ENCODE measurements around the gene HMMR. TPM values are rescaled to one million over a fixed set of nuclear protein-coding genes. Genes with fewer than 3 reads are reported as not detected.
A peak's percentile ranks its signal among the peaks of the same experiment; 100 is the strongest.
"Not testable (repeated sequence)": the region's sequence is repeated elsewhere in the genome, so short reads cannot be mapped to it uniquely, and the experiment has no call there.

Gene HMMR
- total RNA-seq, 2 donors from 2014 or later = 0.52 to 1.7 TPM

DNA sequence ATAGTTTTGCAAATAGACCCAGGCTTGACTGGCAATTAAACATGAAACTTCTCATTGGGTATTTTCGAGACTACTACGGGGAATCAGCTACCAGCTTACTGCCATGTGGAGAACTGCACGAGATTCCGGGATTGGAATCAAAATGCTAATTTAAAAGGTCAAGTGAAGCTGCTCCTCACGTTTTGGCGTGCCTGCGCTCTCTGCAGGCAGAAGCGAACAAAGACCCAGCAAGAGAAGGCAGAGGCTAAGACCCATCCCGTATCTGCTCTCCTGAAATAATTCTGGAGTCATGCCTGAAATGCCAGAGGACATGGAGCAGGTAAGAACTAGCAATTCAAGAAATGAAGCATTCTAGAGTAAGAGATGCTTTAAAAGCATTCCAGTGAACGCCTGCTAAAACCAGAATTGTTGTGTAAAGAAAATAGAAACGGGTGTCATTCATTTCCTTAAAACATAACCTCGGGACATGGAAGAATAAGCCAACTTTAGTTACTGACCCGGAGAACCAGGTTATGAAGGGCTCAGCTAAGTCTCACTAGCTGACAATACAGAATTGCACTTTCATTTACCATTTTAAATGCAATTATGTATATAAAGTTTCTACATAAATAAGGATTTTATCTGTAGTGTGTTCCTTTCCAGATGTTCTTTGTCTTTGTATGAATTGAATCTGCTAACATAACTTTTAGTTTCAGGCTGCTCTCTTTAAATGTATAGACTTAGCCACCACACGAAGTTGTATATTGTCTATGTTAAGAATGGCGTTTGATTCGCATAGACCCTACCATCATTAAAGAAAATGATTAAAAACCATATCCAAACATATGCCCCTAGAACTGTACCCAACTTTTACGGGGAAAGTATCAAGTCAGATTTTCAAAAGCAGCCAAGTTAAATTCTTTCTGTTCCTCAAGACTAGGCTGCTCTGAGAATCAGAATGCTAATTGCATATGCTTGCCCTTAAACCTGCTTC lies 43.0 kb downstream of the HMMR start:
- intact Hi-C loops (cut with DNase I) = loop anchor here in 1 of 2 donors (5.0 kb wide), 1 partner anchor 41 kb away; the partner anchor contains the start of genes HMMR and NUDCD2
- DNase-seq (peak; percentile 67), ATAC-seq (peak; percentile 26 to 29)

DNA sequence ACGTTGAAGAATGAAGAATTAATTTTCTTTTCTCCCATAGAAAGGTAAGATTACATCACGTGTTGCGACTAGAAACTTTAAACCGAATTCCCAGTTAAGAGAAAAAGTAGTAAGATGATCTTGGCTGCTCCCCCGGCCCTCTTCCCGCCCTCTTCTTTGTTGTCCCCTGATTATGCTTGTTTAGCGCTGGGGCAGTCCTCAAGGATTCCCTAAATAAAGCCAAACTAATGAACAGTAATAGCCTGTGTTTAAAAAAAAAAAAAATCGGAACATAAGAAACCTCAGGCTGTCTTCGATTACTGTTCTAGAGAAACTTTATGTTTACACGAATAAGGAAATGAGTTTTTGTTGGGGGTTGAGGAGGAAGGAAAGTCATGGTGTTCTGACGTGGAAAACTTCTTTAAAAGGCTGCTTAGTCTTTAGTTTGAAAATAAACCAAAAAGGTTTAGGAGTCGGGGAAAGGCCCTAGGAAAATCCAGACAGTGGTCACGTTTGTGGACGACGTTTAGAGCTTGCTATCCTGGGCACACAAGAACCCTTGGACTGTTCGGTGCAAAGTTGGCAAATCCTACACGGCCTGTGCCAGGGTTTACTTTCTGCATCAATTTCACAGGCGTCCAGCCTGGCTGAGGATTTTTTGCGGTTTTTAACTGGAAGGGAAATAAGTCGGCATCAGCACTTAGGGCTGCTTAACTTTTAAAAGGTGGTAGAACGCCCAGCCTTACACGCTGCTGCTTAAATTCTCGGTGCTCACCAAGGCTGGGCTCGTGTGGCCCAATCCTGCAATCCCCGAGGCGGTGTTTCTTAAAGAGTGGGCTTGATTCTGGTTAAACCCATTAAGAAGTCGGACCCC lies 43.9 kb downstream of the HMMR start:
- DNase-seq = peak; percentile 35
- ATAC-seq = peak; percentile 20 to 37
- intact Hi-C loops (cut with DNase I) = loop anchor here in 1 of 2 donors (5.0 kb wide), 1 partner anchor 42 kb away; the partner anchor contains the start of genes HMMR and NUDCD2

DNA sequence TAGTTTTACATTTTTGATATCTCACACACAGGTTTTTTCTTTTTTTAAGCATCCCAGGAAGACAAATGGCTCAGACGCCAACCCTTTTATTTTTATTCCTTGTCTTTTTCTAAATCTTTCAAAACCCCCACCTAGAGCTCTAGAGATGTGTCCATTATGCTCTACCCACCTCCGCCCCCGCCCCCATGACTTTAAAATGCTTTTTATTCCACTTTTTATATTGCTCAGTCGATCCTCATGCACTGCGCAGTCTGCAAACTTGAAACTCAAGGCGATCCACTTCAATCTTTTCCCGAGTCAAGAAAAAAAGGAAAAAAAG lies 44.6 kb downstream of the HMMR start:
- DNase-seq = no peak
- intact Hi-C loops (cut with DNase I) = no loop called here
- peak in 1 of 2 donors; percentile 2 for ATAC-seq

GRCh38 chr5:163505368-163506094 lies 45.1 kb downstream of the HMMR start, which contains the start of gene MAT2B:
Gene MAT2B (plus strand): TSS chr5:163505619. CDS start chr5:163505687, 68 bp downstream.
- ATAC-seq = peak; percentile 97 to 98
- peak; percentile 97 for DNase-seq
- intact Hi-C loops (cut with DNase I) = no loop called here

- ATAC-seq (no peak), DNase-seq (no peak)
- intact Hi-C loops (cut with DNase I) = no loop called here
These were observed 45.6 kb downstream of the HMMR start for GRCh38 chr5:163506095-163506457.

DNA sequence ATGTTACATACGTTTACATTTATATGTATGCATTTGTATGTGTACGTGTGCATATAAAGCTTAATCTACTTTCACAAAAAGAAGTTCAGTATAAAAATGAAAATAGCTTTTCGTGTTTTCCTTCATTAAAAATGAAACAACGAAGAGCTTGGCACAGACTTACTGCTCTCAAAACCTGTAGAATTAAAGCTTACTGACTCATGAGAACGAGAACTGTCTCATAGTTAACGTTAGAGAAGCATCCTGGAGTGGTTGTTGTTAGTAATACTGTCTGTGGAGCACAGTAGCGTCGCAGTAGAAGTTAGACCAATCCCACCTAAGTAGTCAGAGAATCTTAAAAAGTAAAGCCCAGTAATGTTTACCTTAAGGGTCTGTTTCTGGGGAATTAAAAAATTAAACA lies 46.3 kb downstream of the HMMR start:
- intact Hi-C loops (cut with DNase I) = no loop called here
- ATAC-seq (no peak), DNase-seq (no peak)

- no peak for DNase-seq
- ATAC-seq = no peak
- intact Hi-C loops (cut with DNase I) = no loop called here
These were observed 48.3 kb downstream of the HMMR start for GRCh38 chr5:163508753-163509152.

DNA sequence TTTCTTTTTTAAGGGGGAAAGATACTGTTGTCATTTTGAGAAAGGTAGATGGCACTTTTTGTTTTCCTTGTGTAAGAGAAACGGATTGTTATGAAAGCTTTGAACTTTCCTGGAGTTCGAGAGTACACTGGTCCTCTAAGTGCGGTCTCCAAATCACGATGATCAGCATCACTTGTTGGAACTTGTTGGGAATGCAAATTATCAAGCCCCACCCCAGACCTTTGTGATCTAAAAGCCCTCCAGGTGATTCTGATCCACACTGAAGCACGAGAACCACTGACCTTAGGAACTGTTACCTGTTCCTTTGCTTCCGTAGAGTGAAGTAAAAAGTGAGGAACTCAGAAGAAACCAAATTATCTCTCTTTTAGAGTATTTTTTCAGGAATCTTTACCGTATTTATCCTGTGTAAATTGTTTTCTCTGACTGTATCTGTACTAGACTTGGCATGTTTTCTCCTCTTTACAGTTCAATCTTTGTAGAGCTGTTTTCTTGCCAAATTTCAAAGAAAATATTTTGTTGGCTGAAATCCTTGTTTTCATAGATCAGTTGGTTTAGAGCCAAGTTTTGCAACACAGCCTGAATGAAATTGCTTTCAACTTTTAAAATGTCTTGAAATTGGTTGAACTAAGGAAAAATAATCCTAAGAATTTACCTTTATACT lies 49.0 kb downstream of the HMMR start:
- intact Hi-C loops (cut with DNase I) = no loop called here
- no peak for ATAC-seq
- no peak for DNase-seq

DNA sequence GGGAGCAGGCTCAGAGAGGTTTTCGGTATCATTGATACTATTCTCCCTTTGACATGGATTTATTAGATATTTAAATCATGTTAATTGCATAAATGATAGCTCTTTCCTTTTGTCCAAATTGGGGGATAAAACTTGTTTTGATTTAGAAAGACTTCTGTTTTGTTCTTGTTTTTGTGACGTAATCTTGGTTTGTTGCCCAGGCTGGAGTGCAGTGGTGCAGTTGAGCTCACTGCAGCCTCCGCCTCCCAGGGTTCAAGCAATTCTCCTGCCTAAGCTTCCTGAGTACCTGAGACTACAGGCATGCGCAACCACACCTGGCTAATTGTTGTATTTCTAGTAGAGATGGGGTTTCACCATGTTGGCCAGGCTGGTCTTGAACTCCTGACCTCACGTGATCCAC lies 52.1 kb downstream of the HMMR start:
- intact Hi-C loops (cut with DNase I) = no loop called here
- ATAC-seq = no peak
- DNase-seq = no peak

- ATAC-seq (no peak), DNase-seq (no peak)
- intact Hi-C loops (cut with DNase I) = no loop called here
These were observed 64.7 kb downstream of the HMMR start for GRCh38 chr5:163525096-163525495.

- DNase-seq (peak; percentile 32), ATAC-seq (peak; percentile 86)
- intact Hi-C loops (cut with DNase I) = no loop called here
These were observed 69.3 kb downstream of the HMMR start for GRCh38 chr5:163529698-163530097.

GRCh38 chr5:163531272-163531671 lies 70.8 kb downstream of the HMMR start:
- no peak for DNase-seq

DNA sequence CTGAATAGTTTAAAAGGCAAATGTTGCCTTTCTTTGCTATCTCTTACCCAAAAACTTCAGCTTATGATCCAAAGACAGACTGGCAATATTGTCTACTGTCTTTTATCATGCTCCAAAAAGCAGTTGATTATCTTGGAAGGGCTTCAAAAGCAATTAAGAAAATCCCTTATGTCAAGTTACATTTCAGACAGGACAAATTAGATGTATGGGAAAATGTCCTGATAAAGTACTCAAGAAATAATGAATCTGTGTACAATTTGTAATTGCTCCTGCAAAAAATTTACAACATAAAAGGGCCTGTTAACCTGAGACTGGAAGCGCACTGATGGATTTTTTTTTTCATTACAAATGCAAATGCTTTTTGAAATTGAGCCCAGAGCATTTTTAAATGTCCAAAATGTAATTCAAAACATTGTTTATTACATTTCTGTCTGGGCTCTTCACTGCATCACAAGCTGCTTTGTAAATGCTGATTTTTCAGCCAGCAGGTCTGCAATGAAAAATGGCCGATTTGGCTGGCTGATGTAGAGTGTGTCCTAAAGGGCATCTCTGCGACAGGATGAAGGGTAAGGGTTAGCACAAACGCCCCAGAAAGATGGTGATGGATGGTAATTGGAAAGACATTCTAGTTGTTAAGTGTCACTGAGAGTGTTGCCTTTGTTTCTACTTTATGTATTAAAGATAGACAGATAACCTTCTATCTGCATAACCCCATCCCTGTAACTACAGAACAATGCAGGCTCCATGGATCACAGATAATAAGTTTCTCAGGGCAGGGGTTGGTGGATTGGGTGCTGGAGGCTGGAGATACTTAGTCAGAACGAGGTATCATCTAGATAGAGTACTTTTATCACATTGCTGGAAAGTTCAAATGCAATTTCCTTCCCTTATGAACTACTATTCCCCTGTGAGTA lies 72.0 kb downstream of the HMMR start:
- ATAC-seq = no peak
- intact Hi-C loops (cut with DNase I) = no loop called here

More at GRCh38 chr5:163531272-163531671, 70.8 kb downstream of the HMMR start:
- intact Hi-C loops (cut with DNase I) = no loop called here
- no peak for ATAC-seq

DNA sequence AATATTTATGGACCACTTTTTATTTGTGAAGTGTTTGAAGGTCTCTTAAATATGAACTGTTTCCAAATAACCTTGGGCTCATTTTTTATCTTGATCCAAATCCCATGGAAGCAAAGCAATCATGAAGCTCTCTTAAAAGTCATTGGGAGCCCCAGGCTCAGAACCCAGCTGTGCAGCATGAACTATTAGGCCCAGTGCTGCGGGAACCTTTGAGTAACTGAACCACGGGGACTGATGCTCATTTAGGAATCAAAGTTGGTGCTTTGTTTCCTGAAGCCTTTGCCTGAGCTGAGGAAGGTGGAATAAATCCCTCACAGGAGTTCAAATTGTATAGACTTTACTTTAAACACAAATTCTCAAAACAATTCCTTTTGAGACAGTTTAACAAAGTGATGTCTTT lies 72.8 kb downstream of the HMMR start:
- ATAC-seq (no peak), DNase-seq (no peak)
- intact Hi-C loops (cut with DNase I) = no loop called here

More for the DNA sequence above, 72.0 kb downstream of the HMMR start:
- no peak for DNase-seq

DNA sequence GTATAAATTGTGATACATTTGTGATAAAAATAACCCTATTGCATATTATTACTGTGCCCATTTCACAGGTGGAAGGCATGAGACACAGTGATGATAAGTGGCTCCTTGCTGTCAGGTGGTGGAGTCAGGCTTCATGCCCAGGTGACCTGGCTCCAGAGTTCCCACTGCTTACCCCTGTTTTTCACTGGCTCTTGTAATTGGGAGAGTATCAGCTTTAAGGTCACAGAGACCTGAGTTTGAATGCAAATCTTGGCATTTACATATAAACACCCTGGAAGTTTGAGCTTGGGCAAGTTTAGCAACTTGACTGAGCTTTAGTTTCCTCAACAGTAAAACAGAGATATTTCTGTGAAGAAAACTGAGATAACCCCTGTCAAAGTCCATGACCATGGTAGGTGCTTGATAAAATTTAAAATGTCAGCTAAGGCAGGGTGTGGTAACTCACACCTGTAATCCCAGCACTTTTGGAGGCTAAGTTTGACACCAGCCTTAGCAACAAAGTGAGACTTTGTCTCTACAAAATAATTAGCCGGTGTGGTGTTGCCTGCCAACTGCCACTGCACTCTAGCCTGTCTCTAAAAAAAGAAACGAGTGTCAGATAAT lies 74.2 kb downstream of the HMMR start:
- intact Hi-C loops (cut with DNase I) = no loop called here
- ATAC-seq = peak; percentile 73 to 85
- DNase-seq = peak; percentile 32

GRCh38 chr5:163535290-163535689 lies 74.9 kb downstream of the HMMR start:
- ATAC-seq (peak; percentile 48 to 57), DNase-seq (no peak)
- intact Hi-C loops (cut with DNase I) = no loop called here

- DNase-seq; ATAC-seq; intact Hi-C loops (cut with DNase I): not testable (repeated sequence)
These were observed 76.0 kb downstream of the HMMR start for GRCh38 chr5:163536442-163536841.

Measured in left cardiac atrium (tissue), 4 donors.